NCI-H748 (cell line): ENCODE measurements around the gene ILK.

Source experiments
- DNase-seq: peaks from one replicate; lab custom pipeline; 2025; ENCODE audit not compliant: unreplicated experiment; lab: John Stamatoyannopoulos, UW

The ILK gene

DNA sequence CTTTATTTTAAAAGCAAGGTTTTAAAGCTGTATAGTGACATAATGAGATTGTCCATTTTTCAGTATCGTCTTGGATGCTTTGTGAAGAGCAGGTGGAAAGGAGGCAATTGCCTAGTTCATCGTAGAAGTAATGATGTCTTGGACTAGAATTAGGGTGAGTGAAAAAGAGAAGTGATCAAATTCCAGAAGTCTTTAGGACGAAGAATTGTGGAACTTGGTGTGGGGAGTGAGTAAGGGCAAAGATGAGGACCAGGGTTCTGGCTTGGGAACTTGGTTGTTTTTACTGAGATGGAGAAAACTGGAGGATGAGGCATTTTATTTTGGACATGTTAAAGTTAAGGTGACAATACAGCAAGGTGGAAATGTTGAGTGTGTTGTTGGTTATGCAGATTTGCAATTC lies 1.2 kb downstream of the ILK start:
- no peak for DNase-seq

DNA sequence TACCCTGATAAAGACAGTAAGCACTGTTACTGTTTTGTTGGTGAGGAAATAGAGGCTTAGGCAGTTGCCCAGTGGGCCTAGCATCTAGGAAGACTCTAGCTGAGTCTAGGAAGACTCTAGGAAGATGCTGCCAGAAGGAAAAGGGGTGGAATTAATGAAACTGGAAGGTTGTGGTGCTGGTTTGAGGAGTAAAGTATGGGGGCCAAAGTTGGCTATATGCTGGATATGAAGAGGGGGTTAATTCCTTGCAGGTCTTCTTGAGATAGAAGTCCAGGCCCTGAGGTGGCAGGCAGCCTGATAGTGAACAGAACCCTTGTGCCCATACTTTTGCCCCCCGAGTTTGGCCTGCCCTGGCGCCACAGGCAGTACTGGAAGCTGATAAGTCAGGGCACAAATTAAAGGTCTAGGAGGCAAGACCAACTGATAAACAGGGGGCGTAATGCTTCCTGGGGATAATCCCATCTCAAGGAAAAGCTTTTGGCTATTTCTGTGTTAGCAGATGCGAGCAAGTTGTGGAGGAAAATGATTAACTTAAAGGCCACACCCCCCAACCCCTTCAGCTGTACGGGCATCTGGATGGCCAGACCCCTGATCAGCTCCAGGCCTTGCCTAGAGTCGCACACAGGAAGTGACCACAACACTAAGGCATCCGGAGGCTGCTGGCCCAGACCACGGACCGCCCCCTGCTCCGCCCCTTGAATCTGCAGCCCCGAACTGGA lies 3.1 kb downstream of the ILK start:
- DNase-seq = peak; percentile 69

DNA sequence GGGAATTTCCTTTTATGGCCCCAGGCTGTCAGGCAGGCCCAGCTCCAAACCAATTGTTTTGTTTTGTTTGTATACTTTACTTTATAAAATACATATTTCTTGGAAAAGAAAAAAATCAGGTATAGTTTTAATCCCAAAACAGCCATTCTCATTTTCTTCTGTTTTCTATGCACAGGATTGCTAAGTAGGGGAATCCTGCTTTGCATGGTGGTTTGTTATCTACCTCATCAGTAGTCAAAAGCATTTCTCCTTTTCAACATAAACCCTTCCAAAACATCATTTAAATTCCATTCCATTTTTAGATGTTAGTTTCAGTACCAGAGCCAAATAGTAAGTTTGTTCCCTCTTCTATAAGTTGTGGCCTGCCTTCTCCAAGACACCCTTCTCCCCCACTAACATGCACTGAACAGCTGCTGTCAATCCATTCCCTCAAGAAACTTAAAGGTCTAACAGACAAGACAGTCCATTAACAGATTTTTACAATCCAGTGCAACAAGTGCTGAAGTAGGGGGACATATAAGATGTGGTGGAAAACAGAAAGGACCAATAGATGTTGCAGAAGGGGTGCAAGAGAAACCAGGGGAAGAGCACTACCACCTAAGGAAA lies 3.7 kb downstream of the ILK start:
- DNase-seq = no peak

DNA sequence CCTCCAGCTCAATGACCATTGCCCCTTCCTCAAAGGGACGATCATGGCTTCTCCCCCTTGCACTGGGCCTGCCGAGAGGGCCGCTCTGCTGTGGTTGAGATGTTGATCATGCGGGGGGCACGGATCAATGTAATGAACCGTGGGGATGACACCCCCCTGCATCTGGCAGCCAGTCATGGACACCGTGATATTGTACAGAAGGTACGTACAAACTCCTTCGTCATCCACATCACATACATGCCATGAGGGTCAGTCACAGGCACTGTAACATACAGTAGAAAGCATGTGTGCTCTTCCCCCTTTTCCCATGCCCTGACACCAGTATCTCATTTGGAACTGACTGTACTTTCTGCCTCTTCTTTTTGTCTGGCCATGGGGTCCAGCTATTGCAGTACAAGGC lies 4.4 kb downstream of the ILK start:
- DNase-seq = no peak

DNA sequence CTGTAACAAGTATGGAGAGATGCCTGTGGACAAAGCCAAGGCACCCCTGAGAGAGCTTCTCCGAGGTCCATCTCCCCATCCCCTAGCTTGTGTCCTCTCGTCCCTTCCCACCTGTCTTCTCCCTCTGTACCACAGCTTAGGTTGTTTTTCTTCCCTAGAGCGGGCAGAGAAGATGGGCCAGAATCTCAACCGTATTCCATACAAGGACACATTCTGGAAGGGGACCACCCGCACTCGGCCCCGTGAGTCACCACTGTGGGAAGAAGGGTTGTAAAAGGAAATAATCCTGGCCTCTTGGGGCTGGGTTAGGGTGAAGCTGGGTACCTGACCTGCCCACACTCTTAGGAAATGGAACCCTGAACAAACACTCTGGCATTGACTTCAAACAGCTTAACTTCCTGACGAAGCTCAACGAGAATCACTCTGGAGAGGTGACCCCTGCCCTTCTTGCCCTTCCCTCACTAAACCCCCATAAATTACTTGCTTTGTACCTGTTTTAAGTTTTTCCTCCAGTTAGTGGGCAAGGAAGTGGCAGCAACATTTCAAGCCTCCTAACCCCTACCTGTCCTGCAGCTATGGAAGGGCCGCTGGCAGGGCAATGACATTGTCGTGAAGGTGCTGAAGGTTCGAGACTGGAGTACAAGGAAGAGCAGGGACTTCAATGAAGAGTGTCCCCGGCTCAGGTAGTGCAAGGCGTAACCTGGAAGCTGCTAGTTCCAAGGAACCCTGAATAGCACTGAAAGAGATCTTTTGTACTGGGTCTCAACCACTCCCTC lies 5.3 kb downstream of the ILK start:
- no peak for DNase-seq

DNA sequence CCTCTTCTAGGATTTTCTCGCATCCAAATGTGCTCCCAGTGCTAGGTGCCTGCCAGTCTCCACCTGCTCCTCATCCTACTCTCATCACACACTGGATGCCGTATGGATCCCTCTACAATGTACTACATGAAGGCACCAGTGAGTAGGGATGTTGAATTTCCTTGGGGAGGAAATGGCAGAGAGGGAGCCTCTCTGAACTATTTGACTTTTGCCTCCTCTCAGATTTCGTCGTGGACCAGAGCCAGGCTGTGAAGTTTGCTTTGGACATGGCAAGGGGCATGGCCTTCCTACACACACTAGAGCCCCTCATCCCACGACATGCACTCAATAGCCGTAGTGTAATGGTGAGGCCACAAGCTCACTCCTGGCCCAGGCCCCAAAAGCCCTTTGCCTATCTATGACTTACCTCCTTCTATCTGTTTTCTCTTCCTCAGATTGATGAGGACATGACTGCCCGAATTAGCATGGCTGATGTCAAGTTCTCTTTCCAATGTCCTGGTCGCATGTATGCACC lies 6.0 kb downstream of the ILK start:
- DNase-seq = no peak

DNA sequence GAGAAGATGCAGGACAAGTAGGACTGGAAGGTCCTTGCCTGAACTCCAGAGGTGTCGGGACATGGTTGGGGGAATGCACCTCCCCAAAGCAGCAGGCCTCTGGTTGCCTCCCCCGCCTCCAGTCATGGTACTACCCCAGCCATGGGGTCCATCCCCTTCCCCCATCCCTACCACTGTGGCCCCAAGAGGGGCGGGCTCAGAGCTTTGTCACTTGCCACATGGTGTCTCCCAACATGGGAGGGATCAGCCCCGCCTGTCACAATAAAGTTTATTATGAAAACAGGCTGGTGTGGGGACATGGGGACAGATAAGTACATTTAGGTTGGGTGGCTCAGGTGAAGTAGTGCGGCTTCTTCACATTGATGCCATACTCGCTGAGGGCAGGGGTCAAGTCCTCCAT lies 7.0 kb downstream of the ILK start:
- no peak for DNase-seq

DNA sequence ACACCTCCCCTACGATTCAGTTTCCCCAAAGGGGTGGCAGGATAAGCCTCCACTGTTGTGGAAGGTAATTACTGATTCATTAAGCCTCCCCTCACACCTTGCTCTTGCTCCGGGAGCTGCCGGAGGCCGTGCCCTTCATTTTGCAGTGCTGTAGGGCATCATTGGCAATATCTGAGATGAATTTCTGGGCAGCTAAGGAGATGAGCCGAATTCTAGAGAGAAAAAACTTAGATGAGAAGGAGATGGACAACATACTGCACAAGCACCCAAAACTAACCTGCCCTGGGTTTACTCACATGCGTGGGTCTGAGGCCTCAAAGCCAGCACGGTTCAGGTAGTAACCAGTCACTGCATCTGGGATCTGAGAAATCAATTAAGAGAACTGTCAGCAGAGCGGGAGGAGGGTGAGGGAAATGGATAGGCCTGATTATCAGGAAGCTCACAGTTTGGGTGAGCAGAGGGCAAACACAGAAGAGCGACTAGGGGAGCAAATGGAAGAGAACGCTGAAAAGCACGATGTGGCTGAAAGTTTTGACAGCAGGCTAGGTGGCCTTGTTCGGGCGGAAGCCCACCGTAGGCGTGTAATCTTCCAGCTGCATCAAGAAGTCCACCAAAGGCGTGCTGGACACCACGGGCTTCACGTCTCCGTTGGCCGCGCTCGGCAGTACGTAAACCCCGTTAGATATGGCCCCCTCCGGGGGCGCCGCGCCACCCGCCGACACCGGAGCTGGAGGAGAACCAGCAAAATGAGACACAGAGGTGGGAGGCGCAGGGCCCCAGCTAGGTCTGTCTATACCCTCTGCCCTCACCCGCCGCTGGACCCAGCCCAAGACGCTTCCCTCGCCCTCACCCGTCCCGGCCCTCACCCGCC lies 7.8 kb downstream of the ILK start:
- DNase-seq = peak; percentile 35

DNA sequence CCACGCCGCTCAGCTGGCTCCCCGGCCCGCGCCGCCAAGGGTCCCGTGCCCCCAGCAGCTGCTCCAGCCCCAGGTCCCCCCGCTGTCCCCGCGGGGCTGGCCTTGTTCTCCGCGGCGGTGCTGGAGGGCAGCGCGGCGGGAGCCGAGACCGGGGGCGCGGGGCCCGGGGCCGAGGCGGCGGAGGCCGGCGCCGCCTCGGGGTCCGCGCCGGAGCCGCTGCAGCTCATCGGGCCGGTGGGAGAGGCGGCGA lies 8.3 kb downstream of the ILK start:
- no peak for DNase-seq

DNA sequence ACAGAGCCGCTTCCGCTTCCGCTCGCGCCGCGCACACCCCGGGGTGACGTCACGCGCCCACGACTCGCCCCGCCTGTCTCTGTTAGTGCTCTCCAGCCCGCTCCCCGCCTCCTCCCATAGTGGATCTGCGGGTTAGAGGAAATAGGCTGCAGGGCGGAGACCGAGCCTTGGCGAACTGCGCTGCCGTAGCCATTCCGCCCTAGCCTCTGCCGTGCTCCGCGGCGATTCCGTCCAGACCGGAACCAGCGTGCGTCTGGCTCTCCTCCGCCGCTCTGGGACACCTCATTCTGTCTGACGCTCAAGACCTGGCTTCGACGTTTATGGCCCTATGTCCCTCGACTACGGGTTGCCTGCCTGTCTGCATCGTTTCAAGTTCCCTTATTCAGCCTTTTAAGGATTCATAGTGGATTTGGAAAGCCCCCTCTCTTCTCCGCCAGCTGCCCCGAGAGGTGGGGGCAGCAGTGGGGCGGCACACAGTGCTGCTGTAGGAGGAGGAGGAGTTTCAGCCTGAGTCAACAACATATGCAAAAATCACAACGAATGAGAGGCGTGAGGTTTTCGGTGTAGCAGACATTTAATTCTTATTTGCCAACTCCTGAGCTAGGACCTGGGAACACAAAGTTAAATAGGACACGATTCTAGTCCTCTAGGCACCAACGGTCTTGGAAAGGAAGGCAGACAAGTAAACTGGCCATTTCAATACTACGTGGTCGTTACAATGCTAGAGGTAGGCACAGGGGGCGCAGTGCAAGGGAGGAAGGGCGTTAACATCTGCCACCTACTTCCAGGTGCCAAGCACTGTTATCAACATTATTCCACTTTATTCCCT lies 8.9 kb downstream of the ILK start, which contains the start of gene TAF10:
Gene TAF10, minus strand, starts transcription at position 4 of the 829 bp plus-strand sequence. CDS start 27 bp downstream, outside the sequence.
- DNase-seq = peak; percentile 97

DNA sequence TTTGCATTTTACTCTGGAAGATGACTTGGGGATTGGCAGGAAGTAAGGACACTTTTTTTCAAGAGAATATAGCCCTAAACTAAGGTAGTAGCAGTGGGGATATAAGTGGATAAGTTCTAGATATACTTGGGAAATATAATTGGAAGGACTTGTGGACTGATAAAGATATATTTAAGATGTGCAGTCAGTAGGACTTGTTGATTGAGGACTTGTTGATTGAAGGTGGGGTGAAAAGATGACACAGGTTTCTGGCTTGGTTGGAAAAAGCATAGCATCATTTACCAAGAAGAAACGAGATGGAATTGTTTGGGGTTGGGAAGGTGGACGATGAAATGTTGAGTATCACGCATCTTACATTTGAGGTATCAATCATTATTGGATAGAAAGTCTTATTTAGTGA lies 9.9 kb downstream of the ILK start:
- no peak for DNase-seq

DNA sequence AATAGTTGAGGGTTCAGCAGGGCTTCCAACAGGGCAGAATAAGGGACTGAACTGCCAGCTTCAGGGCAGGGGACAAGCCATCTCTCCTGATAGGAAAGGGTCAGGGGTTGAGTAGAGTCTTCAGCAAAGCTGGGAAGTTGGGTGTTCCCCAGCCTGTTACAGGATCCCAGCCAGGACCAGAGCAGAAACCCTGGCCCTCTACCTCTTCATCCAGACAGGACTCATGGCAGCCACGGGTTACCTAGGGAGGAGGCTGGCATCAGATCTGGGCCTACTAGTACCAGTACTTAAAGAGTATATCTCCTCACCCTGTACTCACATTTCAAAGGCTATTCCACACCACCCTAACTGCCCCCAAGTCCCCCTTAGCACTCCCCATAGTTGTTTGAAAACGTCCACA lies 10.9 kb downstream of the ILK start:
- DNase-seq = no peak

DNA sequence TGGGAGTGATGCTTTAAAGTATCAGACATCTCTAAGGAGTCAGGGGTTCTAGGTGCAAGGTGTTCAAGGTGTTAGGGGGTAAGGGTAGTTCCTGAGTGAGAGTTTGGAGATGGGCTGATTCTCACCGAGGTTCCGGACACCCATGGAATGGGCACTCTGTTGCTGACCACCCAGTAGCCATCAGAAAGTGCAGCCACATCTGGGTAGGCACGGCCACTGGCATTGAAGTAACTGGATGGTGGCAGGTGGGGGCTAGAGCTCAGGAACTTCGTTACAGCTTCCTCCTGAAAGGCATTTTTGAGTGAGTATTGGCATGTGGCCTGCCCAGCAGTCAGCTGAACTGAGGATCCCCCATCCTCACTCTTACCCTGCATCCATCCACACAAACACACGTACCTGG lies 11.5 kb downstream of the ILK start:
- no peak for DNase-seq

DNA sequence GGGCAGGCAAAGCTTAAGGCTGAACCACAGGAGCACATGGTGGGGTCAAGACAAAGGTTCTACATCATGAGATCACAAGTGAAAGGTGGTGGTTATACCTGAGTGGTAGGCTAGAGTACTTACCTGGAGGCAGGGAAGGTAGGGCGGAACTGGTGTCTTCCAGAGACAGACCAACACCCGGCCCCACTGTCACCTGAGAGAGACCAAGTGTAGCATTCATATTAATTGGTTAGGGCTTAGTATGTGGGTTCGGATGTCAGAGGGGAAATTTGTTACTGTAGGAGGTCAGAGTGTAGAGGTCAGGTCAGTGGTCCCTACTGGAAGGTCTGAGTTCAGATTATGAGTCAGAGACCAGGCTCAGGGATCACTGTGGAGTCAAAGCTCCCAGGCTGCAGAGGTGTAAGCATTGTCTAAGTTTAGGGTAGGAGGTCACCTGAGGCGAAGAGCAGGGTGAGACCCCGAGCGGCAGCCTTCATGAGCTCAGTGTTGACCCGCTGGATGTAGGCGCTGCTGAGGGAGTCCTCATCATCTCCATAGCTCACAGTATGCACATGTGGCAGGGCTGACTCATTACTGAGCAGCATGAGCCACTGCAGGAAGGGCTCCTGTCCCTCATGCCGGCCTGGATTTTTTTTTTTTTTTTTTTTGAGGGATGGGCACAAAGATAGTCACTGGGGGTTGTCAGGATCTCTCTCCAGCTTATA lies 12.5 kb downstream of the ILK start:
- DNase-seq = no peak

DNA sequence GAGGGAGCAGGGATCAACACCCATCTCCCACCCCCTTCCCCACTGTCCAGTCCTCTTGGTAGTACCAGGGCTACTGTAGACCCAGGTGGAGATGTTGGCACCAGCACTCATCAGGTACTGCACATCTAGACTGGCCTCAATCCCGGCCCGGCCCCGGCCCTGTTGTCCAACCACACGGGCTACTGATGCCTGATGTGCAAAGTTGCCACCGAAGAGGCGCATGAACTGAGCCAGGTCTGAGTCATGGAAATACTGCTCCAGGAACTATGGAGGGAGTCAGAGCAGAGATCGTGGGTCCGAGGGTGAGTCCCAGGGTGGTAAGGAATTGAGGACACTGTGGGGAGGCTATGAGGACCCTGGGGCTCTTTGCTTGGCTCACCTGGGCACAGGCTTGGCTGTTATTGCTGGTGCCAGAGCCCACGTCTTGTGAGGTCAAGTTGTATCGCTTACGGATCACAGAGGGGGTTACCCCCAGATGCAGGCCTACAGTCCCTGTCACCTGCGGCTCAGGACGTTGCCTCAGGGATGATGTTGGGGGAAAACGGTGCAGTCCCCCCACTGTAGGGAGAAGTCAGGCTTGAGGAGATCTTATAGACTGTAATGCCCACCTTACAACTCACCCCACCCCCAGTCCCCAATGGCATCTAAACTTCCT lies 13.1 kb downstream of the ILK start:
- no peak for DNase-seq

DNA sequence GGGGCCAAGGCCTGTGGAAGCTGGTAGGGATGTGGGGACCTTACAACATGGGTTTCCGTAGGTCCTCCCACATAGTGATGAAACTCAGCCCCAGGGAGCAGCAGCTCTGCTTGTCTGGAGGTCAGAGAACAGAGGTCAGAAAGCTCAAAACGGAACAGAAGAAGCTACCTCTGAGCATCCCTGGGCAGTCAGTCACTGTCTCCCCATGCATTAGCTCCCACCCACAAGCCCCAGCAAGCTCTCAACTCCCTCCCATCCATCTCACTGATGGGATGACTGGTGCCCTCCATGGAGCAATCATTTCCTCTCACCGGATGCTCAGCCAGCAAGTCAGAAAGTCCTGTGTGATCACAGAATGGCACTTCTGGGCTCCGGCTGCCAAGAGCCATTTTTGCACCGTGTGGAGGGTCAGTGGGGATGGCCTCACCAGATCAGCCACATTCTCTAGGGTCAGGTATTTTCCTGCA lies 13.8 kb downstream of the ILK start:
- no peak for DNase-seq

DNA sequence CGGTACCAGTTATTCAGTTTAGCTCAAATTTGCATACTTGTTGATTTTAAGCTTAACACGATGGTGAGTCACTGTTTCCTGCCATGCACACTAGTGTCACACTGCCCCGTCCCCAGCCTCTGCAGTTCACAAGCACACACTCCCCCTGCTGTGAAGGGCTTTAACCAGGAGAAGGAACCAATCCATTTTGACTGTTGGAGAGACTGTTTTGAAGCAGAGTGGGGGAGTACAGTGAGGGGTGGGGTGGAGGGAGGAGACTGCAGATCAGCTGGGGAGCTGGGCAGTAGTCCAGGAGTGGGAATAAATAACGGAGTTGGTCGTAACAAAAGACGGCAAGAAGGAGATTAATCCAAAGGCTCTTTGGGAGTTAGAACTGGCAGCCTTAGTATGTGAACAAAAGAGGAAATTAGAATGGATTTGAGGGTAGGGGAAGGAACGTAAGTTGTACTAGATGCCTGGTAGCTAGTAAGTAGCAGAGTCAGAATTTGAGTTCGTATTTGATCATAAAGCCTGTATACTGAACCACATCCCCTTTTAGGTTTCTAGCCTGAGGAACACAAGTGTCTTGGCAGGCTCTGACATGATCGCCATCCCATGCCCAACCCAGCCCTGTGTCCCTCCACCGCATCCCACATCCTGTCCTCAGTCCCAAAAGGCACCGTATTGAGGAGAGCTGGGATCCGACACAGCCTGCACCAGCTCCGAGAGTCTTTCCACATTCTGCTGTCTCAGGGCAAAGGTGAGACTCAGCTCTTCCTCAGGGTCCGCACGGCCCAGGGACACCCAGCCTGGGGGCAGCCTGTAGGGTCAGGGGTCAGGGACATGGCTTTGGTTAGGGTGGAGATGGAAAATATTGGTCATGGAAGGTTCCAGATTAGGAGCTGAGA lies 14.8 kb downstream of the ILK start:
- DNase-seq = peak; percentile 18
